ENCODE results near the gene DPH7.
"Not testable (repeated sequence)": the region's sequence is repeated elsewhere in the genome, so short reads cannot be mapped to it uniquely, and the experiment has no call there.

The DPH7 gene

DNA sequence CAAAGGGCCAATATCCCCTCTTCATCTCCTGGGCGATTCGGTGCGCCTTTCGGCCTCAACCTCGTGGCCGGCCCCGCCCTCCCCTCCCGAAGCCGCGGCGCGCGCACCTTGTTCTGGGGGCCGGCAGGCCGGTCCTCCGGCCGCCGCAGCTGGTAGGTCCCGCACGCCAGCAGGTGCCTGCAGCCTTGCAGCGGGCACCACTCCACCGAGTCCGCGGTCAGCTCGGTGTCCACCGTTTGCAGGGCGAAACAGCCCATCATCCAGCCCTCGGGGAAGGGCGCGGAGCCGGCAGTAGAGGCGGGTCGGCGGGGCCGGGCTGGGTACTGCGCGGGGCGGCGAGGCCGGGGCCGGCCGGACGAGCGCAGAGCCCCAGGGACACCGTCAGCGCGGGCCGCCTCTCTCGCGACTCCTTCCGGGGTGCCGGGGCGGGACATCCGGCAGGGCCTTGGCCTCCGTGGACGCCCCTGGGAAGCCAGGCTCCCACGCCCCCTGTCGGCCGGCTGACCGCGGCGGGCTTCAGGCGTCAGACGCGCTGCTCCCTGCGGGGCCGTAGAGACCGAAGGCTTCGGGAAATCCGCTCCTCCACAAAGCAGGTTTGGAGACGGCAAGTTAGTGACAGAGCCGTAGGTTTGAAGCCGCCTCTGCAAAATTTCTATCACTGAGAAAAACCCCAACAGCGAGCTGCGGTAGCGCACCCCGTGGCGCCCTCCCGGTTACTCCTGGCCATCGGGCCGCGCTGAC lies at the start of gene DPH7:
Gene DPH7, minus strand, starts transcription at position 408 of the 741 bp plus-strand sequence. Its CDS starts 148 bp downstream, at position 260.
- no peak for FAIRE-seq
- DNase-seq (ENCODE audit: insufficient read length, low spot score), result peak; percentile 93

DNA sequence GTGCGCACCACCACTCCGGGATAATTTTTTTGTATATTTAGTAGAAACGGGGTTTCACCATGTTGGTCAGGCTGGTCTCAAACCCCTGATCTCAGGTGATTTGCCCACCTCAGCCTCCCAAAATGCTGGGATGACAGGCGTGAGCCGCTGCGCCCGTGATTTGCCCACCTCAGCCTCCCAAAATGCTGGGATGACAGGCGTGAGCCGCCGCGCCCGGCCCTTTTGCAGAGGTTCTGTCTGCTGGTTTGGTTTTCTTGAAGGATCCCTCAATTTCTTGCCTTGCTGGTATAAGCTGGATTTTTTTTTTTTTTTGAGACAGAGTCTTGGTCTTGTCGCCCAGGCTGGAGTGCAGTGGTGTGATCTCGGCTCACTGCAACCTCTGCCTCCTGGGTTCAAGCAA lies 48.7 kb upstream of the DPH7 start:
- DNase-seq (ENCODE audit: insufficient read length, low spot score); FAIRE-seq: not testable (repeated sequence)

DNA sequence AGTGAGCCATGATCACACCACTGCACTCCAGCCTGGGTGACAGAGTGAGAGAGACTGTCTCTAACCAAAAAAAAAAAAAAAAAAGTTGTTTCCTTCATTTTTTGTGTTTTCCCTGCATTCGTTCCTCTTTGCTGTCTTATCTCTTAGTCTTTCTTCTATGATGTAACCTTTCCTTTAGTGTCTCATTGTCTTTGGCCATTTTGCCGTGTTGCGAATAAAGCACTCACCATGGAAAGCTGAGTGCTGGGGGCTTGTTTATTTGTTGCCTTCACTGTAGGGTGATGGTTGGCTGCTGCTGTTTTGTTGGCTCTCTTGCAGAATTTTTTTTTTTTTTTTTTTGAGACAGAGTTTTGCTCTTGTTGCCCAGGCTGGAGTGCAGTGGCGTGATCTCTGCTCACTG lies 47.7 kb upstream of the DPH7 start:
- FAIRE-seq (no peak), DNase-seq (ENCODE audit: insufficient read length, low spot score) (no peak)

DNA sequence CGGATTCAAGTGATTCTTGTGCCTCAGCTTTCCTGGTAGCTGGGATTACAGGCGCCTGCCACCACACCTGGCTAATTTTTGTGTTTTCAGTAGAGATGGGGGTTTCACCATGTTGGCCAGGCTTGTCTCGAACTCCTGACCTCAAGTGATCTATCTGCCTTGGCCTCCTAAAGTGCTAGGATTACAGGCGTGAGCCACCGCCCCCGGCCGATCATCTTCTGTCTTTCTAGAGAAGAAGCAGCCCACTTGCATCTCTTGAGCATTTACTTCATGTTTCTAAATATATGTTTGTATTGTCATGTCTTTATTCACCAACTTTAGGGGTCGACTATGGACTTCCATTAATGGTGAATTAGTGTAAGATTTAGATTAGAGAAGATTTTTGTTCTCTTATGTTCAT lies 43.5 kb upstream of the DPH7 start:
- not testable (repeated sequence) for DNase-seq (ENCODE audit: insufficient read length, low spot score); FAIRE-seq

DNA sequence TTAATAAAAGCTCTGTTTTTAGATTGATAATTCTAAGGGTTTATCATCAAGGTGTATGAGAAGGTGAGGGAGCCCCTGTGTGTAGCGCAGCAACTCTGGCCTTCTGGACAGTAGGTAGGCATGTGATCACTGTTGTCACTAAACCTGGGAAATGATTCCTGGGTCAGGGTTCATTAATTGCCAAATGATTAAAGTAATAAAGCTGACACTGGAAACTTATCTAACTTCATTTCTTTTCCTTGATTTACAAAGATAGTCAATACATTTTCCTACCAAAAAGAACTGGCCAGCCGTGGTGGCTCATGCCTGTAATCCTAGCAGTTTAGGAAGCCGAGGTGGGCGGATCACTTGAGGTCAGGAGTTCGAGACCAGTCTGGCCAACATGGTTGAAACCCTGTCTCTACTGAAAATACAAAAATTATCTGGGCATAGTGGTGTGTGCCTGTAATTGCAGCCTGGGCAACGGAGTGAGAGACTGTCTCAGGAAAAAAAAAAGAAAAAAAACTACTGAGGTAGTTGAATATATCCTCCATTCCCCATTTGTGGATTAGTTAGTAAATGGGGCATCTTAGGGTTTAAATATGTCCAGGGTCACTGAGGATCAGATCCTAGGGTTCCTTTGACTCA lies 42.5 kb upstream of the DPH7 start:
- FAIRE-seq (no peak), DNase-seq (ENCODE audit: insufficient read length, low spot score) (no peak)

DNA sequence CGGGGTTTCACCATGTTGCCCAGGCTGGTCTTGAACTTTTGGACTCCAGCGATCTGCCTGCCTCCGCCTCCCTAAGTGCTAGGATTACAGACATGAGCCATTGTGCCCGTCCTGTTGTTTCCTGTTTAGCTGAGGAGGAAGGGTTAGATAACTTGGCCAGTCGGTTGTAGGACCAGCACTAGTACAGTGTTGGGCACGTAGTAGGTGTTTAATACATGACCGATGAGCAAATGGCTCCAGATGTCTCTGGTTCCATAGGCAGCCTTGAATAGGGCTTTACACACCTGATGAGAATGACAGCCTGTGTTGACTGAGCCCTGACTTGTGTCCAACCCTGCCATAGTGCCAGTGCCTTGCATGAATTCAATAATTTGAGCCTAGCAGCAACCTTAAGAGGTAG lies 41.9 kb upstream of the DPH7 start:
- no peak for FAIRE-seq

DNA sequence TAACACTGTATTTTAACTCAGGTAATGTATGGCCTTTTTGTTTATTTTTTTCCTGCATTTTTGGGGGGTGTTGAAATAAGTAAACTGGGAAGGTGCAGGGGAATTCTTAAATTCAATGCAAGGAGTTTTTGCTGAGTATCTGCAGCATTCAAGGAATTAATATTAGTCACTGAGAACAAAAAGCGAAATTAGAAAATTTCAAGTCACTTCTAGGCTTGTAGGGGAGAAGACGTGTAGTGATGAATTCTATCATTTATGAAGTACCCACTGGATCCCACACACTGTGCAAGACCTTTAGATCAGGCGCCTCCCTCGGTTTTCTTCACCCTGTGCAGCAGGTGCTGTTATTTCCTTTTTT lies 41.3 kb upstream of the DPH7 start:
- DNase-seq (ENCODE audit: insufficient read length, low spot score) (no peak), FAIRE-seq (no peak)

More for the DNA sequence above, 41.9 kb upstream of the DPH7 start:
- no peak for DNase-seq (ENCODE audit: insufficient read length, low spot score)

DNA sequence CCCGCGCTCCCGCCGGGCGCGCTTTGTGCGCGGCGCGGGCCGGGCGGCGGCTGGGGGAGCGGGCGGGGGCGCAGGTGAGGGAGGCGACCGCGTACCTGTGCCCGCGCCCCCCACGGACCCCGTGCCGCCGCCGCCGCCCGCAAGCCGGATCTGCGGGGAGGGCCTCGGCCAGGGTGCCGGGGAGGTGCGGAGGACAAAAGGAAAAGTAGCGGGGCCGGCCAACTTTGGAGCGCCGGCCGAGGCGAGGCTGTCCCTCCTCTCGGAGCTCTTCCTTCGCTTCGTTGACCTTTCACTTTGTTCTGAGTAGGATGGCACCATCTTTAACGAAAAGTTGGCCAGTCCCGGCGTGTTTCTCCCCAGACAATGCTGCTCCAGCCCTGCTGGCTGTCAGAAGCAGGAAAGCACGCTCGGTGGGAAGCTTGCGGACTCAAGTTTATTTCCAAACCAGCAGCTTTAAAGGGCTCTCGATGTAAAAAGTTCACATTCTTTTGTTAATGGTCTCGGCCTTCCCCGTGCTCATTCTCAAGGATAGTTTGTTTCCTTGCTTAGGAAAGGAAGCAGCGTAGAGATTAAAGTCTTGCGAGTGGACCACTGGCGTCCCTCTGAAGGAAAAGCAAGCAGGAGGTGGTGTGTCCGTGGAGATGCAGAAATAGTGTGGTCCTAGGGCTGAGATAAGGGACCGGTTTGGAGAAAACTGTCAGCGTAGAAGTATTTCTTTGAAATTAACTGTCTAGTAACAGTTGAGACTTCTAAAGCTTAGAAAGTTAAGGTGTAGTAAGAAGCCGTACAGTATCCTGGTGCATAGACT lies 40.7 kb upstream of the DPH7 start:
- FAIRE-seq (no peak), DNase-seq (ENCODE audit: insufficient read length, low spot score) (no peak)

DNA sequence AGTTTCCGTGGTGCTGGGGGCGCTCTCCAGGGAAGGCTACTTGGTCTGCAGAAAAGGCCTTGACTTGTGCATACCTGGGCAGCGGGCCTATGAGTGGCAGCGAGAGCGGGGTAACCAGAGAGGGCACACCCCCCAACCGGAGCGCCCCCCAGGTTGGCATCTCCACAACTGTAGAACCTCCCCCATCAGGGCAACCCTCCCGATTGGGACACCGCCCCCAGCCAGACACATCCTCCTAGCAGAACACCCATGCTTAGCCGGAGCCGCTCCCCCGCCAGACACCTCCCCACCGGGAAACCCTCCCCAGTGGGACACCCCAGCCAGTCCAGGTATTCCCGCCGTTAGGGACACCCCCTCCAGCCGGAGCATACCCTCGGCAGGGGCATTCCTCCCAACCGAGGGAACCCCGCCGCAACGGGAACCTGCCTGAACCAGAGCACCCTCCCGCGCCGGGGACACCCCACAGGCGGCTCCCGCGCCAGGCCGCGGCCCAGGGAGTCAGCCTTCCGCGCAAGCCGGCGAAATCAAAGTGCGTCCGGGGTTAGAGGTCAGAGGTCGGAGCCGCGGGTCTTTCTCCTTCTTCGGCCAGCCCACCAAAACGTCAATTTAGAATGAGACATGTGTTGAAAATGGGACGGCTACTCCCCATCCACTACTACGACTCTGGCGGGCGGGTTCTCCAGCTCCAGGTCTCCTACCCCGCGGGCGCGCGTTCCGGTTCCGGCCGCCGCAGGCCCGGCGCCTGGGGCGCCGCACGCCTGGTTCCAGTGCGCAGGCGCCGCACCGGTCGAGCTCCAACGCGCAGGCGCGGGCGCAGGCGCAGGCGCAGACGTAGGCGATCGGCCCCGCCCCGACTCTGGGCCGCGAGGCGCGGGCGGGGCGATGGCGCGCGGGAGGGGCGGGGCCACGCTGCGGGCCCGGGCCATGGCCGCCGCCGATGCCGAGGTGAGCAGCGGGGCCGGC lies 39.7 kb upstream of the DPH7 start, which contains the start of gene EHMT1:
Gene EHMT1, plus strand, starts transcription at position 901 of the 963 bp plus-strand sequence. Its CDS starts 24 bp downstream, at position 925.
- FAIRE-seq (no peak), DNase-seq (ENCODE audit: insufficient read length, low spot score) (peak; percentile 89)

DNA sequence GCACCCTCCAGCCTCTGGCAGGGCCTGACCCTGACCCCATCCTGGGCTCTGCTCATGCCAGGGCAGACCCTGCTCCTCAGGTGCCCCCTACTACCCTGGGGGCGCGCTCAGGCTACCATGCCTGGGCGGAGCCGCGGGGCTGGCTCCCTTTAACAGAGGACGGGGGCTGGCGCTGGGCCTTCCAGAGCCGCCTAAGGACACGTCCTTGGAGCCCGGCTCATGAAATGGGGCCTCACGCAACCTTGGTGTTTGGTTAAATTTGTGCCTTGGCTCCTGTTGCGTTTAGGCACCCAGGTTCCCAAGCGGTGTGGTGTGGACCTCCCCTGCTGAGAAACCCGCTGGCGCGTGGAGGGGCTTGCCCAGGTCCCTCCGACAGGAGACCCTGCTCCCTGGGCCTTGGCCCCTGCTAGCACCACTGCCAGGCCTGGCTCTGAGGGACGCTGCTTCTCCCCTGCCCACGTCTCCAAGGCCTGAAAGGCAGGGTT lies 36.7 kb upstream of the DPH7 start:
- DNase-seq (ENCODE audit: insufficient read length, low spot score) (no peak), FAIRE-seq (no peak)

DNA sequence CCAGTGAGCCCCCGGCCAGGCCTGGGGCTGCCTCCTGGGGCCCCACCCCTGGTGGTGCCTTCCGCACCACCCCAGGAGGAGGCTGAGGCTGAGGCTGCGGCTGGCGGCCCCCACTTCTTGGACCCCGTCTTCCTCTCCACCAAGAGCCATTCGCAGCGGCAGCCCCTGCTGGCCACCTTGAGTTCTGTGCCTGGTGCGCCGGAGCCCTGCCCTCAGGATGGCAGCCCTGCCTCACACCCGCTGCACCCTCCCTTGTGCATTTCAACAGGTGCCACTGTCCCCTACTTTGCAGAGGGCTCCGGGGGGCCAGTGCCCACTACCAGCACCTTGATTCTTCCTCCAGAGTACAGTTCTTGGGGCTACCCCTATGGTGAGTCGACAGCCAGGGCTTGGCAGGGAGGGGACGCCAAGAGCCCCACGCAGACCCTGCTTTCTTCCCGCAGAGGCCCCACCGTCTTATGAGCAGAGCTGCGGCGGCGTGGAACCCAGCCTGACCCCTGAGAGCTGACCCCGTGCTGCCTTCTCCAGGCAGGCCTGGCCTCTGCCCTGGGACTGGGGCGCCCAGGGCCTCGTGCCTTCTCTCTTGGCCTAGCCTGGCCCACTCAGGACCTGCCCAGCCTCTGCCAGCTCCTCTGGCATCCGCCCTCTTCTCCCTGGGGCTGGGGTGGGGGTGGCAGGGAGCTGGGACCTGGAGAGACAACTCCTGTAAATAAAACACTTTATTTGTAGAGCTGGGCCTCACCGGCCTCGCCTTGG lies 36.1 kb upstream of the DPH7 start:
- DNase-seq (ENCODE audit: insufficient read length, low spot score) (no peak), FAIRE-seq (no peak)

DNA sequence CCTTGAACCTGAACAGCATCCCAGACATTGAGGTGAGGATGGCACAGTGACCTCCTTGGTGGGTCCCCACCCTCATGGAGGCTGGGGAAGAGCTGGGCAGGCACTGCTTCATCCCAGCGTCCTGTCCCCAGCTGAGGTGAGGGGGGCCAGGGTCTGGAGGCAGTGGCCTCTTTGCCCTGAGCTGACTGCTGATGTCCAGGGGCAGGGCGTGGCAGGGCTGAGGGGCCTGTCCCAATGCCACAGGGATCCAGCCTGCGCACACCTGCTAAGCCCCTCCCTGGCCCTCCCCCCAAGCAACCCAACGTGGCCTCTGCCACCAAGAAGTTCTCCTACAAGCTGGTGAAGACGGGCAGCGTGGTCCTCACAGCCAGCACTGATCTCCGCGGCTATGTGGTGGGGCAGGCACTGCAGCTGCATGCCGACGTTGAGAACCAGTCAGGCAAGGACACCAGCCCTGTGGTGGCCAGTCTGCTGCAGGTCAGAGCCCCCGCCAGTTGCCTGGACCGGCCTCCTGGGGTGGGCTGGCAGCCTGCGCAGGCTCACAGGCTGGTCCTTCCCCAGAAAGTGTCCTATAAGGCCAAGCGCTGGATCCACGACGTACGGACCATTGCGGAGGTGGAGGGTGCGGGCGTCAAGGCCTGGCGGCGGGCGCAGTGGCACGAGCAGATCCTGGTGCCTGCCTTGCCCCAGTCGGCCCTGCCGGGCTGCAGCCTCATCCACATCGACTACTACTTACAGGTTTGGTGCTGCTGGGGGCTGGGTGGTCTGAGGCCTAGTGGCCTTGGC lies 35.2 kb upstream of the DPH7 start:
- FAIRE-seq, result no peak

DNA sequence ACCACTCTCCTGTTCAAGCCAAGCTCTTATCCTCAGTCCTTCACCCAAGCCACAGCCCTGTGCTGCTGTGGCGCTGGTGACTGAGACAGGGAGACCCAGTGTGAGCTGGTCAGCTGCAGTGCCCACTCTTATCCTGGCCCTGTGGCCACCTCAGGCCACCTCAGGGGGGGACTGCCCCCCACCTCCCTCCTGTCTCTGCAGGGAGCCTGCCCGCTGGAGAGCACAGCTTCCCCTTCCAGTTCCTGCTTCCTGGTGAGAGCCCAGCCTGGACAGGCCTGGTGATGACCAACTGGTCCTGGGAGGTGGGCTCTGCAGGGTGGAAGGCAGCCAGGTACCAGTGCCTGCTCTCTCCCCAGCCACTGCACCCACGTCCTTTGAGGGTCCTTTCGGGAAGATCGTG lies 34.5 kb upstream of the DPH7 start:
- FAIRE-seq, result no peak
- DNase-seq (ENCODE audit: insufficient read length, low spot score), result no peak

More for the DNA sequence above, 35.2 kb upstream of the DPH7 start:
- DNase-seq (ENCODE audit: insufficient read length, low spot score), result no peak

DNA sequence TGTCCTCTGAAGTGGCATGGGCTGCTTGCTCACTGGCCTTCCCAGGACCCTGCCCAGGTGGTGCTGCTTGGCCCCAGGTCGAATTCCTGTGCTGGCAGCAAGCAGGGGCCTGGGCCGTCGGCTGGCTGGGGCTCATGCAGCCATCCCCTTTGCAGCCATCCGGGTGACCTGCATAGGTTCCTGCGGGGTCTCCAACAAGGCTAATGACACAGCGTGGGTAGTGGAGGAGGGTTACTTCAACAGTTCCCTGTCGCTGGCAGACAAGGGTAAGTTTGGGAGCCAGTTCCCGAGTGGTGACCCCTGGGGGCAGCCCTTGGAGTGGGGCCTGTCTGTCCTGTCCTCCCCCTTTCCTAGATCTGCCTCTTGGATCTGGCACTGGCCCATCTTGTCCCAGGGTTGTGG lies 34.0 kb upstream of the DPH7 start:
- no peak for FAIRE-seq

DNA sequence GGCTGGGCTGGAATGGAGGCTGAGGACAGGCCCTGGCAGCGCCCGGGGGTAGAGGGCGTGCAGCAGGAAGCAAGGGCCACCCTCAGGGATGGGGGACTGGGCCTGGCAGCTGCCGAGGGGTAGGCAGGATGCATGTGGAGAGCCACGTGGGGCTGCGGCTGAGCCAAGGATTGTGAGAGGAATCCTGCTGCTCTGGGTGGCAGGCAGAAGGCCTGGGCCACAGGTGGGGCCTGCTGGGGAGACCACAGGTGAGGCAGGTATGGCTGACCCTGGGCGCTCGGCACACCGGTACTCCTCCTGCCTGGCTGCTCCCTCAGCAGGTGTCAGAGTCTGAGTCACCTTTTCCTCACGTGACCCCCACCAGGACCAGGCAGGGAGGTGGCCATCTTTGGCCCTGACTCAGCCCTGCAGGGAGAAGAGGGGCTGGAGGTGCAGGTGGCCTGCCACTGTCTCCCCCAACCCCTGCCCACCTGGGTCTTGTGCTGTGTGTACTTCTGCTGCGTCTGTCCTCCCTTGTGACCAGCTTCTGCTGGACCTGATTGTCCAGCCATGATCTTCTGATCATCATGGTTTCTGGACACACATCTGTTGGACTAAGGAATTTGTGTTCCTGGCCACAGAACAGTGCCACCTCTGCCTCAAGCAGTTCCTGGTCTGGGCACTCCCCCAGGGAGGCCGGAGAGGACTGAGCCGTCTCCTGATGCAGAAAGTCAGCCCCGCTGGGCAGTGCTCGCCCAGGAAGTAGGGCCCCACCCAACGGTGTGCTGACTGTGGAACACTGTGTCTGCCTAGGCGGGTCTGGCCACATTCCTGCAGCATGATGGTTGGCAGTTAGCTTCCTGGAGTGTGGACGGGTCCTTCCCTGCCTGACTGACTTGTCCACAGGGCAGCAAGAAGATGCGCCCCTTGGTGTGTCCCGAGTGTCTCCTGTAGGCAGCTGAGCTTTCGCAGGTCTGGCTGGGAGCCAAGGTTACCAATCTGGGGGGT lies 33.2 kb upstream of the DPH7 start:
- peak; percentile 80 for FAIRE-seq

More for the DNA sequence above, 34.0 kb upstream of the DPH7 start:
- no peak for DNase-seq (ENCODE audit: insufficient read length, low spot score)

DNA sequence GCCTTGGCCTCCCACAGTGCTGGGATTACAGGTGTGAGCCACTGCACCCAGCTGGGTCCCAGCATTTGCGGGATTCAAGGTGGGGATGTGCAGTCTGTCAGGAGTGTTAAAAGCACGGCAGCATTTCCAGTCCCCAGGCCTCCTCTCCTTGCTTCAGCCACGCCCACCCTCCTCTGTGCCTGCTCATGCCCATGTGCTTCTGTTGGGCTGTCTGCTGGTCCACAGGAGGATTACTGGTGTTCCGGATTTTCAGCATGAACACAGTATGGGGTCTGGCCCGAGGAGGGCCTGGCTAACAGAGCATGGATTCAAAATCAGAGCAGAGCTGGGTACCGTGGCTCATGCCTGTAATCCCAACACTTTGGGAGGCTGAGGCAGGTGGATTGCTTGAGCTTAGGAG lies 32.2 kb upstream of the DPH7 start:
- DNase-seq (ENCODE audit: insufficient read length, low spot score) (no peak), FAIRE-seq (no peak)

More for the DNA sequence above, 33.2 kb upstream of the DPH7 start:
- DNase-seq (ENCODE audit: insufficient read length, low spot score), result peak; percentile 81

DNA sequence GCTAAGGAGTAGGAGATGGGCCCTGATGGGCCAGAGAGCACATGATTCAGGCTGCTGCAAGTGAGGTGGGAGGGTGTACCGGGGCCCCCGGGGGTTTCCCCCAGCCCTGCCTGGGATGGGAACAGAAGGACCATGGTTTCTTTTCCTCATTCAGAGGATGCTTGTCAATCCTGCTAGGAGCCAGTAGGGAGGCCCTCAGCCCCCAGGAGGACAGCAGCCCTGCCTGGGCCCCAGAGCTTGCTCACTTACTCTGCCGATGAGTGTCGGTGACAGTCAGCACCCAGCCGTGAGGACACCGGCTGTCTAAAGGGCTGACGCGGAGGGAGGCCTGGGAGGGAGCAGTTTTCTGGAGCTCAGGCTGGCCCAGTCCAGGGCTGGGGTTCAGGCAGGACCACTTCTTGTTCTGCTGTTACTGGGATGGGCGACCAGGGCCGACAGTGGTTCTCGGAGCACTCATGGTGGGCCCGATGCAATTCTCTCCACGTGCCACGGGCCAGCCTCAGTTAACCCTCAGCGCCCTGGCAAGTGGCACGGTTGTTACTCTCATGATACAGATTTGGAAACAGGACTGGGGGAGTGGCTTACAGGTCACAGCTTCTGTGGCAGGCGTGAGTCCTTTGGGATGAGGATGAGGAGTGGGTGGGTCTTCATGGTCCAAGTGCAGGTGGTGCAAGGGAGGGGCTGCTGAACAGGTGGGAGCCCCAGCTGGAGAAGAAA lies 28.6 kb upstream of the DPH7 start:
- no peak for FAIRE-seq
- no peak for DNase-seq (ENCODE audit: insufficient read length, low spot score)
